Stimulated activated CD8-positive, alpha-beta memory T cell treated with anti-CD3 and anti-CD28 coated beads, Interleukin-7, amount 100 ng/mL, for 1 hour (primary cell): ENCODE measurements around the gene PRR5L.
"Not testable (repeated sequence)": the region's sequence is repeated elsewhere in the genome, so short reads cannot be mapped to it uniquely, and the experiment has no call there.

Experiments used
- DNase-seq, 2 donors: peaks; one replicate each; pipeline ENCODE4 v3.0.0-alpha.2; 2020; ENCODE audit warnings: low read depth in 2 of 2

Gene PRR5L

GRCh38 chr11:36281850-36282249 lies 14.2 kb upstream of the PRR5L start:
- no peak for DNase-seq

DNA sequence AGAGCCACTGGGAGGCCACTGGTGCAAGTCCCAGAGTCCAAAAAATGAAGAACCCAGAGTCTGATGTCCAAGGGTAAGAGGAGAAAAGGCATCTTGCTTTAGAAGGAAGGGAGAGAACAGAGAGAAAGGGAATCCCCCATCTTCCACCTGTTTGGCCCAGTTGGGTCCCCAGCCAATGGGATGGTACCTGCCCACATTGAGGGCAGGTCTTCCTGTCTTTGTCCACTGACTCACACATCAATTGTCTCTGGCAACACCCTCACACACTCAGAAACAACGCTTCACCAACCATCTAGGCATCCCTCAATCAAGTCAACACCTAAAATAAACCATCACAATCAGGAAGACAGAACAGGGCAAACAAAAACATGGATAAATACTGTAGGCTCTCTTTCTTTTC lies 13.2 kb upstream of the PRR5L start:
- DNase-seq: no peak

DNA sequence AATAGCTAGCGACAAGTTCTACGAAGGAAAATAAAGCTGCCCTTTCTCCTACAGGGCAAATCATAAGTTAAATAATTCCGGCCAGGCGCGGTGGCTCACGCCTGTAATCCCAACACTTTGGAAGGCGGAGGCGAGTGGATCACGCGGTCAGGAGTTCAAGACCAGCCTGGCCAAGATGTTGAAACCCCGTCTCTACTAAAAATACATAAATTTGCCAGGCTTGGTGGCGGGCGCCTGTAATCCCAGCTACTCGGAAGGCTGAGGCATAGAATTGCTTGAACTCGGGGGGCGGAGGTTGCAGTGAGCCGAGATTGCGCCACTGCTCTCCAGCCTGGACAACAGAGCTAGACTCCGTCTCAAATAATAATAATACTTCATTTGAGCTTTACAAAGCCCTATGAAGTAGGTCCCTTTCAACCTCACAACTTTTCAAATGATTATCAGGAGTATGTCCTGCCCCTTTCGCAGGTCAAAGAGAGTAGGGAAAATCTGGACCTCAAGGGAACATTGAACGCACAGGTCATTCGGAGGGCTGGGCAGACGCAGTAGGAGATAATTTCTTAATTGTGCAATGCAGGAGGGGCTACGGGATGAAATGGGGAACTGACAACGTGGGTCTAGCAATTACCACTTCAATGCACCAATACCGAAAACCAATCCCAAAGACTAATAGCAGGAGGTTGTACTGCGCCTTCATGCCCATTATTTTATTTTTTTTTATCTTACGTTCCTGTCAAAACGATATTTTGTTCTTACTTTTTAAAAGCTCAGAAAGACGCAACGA lies 7.5 kb upstream of the PRR5L start:
- DNase-seq: no peak

- DNase-seq: peak; percentile 88 to 91
Observed at GRCh38 chr11:36289226-36289852, 6.7 kb upstream of the PRR5L start, which contains the start of gene COMMD9. Gene COMMD9 (minus strand): TSS chr11:36289424. CDS start chr11:36289412, 12 bp downstream.

GRCh38 chr11:36292311-36292722 lies 3.8 kb upstream of the PRR5L start:
- no peak for DNase-seq

DNA sequence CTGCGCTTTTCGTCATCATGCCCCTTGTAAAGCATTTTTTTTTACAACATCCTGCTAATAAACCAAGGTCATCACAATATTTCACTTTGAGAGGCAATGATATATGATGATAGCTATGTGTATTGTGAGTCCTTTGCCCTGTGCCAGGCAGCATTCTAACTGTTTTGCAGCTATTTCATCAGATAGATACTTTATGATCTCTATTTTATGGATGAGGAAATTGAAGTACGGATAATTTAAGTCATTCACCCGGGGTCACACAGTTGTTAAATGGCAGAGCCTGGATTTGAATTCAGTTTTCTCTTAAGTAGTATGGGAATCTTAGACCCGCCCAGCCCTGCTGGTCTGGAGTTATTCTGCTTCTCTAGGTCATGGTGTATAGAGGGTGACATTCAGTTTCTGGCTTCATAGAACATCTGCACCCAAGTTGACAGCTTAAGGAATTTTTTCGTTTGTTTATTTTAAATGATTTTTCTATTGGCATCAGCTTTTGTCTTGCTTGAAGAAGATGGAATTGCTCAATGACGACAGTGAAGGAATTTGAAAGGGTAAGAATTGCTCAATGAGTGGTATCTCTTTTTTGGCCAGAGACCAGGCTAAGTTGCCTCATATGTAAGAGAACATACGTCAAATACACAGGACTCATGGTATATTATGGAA lies 926 bp downstream of the PRR5L start:
- no peak for DNase-seq

GRCh38 chr11:36300650-36301049 lies 4.6 kb downstream of the PRR5L start:
- no peak for DNase-seq

GRCh38 chr11:36304351-36304750 lies 8.3 kb downstream of the PRR5L start:
- no peak for DNase-seq

GRCh38 chr11:36305047-36305446 lies 9.0 kb downstream of the PRR5L start:
- no peak for DNase-seq

DNA sequence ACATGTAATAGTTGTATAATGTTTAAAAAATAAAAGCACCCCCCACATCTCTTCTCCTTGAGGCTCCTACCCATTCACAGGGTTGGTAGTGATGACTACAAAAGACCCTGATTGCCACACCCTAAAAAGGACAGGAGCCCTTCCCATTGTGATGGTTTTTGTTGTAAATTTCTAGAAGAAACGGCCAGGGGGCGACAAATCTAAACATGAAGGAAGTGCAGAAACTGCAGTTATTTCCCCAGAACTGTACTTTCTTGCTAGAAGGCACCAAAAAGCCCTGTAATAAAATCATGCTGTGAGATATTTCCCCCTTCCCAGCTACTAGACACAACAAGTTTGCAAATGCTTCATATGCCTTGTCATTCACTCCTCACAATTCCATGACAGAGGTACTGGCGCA lies 10.8 kb downstream of the PRR5L start:
- DNase-seq: no peak

DNA sequence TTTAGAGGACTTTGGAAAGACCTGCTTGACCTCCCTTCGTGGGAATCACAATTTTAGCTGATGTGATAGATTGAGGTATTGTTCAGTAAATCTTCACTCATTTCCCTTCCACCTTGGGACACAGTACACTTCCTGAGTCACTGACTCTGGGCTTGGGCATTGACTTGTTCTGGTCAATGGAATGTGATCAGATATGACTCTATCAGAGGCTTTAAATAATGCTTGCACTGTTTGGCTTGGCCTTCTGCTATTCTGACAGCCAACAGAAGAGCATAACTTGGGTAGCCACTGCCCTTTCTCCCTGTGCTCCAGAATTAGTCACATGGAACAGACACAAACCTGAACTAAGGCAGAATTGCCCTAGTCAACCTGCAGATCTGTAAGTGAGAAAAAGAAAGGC lies 12.5 kb downstream of the PRR5L start:
- no peak for DNase-seq

DNA sequence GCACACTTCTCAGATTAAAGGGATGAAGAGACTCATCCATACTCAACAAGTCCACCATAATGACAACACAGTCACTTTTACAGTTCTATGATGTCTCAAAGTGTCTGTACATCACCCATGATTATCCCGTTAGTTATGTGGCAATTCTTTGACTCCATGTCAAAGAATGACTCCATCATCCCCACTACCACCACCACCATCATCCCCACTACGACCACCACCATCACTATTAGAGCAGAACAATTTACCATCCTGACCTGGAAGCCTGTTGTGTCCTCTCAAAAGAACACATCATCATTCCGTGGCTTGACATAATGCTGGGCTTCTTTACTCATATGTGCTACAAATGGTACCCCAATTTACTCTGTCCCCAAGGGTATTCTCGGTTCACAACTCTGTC lies 13.7 kb downstream of the PRR5L start:
- no peak for DNase-seq

DNA sequence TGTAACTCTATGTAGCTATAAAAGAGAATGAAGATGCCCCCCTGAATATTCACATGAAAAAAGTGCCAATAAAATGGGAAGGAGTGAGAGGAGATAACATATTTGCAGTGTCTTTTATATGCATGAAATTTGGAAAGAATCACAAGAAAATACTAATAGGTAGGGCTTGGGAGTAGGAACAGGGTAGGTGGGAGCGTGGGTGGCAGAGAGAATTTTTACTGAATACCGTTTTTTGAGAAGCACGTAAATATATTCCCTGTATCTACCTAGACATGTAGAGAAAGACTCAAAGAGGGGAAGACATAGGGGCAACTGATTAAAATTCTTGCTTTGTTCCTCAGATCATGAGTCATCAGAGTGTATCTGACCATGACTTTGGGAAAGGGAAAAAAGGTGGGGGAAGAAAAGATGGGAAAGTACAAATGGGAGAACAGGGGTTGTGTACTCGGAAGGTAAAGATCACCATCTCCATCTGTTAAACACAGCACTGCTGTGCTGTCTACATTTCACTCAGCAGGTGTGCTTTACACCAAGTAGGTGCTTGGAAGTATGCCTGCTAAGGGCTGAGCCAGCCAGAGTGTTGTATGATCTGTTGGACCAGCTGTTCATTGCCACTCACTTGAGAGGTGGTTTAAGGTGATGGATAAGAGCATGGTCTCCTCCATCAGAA lies 16.0 kb downstream of the PRR5L start:
- DNase-seq: no peak

- DNase-seq: no peak
Observed at GRCh38 chr11:36312611-36313472, 16.8 kb downstream of the PRR5L start.

DNA sequence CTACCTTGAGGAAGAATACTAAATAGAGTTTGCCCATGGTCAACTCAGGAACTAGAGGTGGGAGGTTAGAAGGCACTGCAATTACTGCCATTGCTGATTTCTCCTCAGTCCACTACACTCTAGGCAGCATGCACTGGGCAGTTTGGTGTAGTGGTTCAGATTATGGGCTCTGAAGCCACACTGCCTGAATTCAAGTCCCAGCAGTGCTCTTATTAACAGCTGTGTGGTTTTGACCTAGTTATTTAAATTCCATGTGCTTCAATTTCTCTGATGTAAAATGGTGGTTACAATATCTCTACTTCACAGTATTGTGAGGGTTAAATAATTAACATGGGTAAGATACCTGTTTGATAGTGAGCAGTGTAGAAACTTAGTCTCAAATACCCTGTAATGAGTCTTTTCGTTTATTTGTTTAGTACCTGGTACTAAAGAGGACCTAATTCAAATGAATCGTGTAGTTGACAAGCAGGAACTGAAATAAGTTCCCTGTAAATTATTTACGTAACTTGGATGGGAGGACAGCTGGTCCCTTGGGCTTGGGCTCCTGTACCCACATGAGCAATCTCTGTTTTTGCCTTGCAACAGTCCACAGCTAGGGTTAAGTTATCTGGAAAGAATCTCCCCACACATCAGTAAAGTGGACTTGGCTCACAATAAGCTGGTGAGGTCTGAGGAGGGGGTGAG lies 17.8 kb downstream of the PRR5L start:
- DNase-seq: no peak

GRCh38 chr11:36314434-36314767 lies 18.3 kb downstream of the PRR5L start:
- no peak for DNase-seq

DNA sequence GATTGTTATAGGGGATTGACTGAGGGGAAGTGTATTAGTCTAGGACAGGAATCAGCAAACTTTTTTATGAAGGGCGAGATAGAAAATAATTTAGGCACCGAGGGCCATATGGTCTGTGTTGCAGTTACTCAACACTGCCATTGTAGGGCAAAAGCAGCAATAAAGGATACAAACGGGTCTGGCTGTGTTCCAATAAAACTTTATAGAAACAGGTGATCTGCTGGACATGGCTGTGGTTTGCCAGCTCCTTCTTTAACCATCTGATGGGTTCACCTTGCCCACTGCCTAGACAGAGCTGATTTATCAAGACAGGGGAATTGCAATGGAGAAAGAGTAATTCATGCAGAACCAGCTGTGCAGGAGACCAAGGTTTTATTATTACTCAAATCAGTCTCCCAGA lies 20.0 kb downstream of the PRR5L start:
- DNase-seq: no peak

- no peak for DNase-seq
Observed at GRCh38 chr11:36317992-36318391, 21.9 kb downstream of the PRR5L start.

DNA sequence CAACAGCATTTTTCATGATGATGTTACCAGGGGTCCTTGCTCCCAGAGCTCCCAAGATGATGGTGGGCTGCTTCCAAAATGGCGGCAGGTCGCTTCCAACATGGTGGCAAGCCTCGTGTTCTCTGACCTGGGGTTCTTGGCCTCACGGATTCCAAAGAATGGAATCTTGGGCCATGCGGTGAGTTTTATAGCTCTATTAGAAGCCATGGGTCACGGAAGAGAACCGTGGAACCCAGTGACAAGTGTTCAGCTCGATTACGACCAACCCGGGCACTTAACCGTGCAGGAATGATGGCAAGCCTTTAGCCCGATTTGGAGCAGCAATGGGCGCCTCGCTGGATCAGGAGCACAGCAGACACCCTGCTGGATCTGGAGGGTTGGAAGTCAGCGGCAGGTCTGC lies 28.9 kb downstream of the PRR5L start:
- DNase-seq: not testable (repeated sequence)

- not testable (repeated sequence) for DNase-seq
Observed at GRCh38 chr11:36325403-36325802, 29.3 kb downstream of the PRR5L start.
